Fibroblast of mammary gland (primary cell): ENCODE results near the gene KRT72.

Source experiments
- DNase-seq: peaks from one replicate; pipeline ENCODE4 v3.0.0-alpha.2; 2010; ENCODE audit warnings: low read depth
- H3K4me3 ChIP-seq: 2 replicates; pipeline ENCODE4 v1.5.1; 2011; ENCODE audit warnings: low read depth, mild to moderate bottlenecking, low read length, moderate library complexity; ENCODE audit not compliant: control insufficient read depth
- TF ChIP-seq, protein P1 (sequence below): conservative IDR thresholded peaks from 2 replicates; pipeline ENCODE4 v1.5.1; 2011; ENCODE audit warnings: low read depth, low read length, inconsistent platforms; ENCODE audit not compliant: control insufficient read depth, insufficient read depth

The KRT72 gene

DNA sequence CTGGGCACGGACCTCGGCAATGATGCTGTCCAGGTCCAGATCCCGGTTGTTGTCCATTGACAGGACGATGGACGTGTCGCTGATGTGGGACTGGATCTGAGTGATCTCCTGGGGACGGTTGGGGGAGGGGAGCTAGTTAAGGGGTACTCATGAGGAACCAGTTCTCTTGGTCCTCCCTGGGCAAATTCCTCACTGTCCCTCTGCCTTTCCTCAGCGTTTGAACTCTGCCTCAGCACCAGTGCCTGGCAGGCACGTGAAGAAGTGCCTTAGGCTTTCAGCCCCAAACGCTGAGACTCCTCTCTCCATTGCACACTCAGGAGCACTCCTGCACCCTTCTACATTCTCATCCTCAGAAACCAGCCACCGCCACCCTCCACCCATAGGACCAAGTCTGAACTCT, 9.7 kb downstream of the KRT72 start:
- TF ChIP-seq, protein P1, sequence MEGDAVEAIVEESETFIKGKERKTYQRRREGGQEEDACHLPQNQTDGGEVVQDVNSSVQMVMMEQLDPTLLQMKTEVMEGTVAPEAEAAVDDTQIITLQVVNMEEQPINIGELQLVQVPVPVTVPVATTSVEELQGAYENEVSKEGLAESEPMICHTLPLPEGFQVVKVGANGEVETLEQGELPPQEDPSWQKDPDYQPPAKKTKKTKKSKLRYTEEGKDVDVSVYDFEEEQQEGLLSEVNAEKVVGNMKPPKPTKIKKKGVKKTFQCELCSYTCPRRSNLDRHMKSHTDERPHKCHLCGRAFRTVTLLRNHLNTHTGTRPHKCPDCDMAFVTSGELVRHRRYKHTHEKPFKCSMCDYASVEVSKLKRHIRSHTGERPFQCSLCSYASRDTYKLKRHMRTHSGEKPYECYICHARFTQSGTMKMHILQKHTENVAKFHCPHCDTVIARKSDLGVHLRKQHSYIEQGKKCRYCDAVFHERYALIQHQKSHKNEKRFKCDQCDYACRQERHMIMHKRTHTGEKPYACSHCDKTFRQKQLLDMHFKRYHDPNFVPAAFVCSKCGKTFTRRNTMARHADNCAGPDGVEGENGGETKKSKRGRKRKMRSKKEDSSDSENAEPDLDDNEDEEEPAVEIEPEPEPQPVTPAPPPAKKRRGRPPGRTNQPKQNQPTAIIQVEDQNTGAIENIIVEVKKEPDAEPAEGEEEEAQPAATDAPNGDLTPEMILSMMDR, result no peak
- H3K4me3 ChIP-seq, result no peak overlapping the region
- DNase-seq, result no peak

DNA sequence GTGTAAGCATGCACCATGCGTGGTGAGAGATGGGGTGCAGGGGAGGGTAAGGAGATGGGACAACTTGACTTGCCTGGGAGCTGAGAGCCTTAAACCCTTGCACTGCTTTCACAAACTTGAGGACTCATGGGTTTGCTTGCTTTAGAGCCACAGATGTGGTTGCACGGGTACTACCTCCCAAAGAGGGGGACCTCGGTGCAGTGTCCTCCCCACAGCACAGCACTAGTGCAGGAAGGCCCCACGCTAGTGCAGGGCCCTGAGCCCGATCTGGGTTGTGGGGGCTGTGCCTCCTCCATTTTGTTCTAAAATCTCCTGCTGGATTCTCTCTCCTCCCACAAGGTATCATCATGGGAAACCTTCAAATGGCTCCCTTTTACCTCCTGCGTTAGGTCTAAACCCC, 11.2 kb downstream of the KRT72 start:
- no peak for DNase-seq
- H3K4me3 ChIP-seq, result no peak overlapping the region
- TF ChIP-seq, protein P1, result no peak

DNA sequence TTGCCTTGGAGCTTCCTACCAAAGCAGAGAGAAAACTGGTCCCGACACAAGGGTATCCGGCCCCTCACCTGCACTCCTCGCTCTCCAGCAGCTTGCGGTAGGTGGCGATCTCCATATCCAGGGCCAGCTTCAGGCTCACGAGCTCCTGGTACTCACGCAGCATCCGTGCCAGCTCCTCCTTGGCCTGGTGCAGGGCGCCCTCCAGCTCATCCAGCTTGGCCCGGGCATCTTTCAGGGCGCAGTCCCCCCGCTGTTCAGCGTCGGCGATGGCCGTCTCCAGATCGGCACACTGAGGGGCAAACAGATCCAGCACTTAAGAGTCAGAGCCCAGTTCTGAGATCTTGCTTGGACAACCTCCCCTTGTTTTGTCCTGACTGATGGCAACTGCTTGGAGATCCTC, 13.7 kb downstream of the KRT72 start:
- TF ChIP-seq, protein P1, result no peak
- DNase-seq, result no peak
- H3K4me3 ChIP-seq, result no peak overlapping the region

DNA sequence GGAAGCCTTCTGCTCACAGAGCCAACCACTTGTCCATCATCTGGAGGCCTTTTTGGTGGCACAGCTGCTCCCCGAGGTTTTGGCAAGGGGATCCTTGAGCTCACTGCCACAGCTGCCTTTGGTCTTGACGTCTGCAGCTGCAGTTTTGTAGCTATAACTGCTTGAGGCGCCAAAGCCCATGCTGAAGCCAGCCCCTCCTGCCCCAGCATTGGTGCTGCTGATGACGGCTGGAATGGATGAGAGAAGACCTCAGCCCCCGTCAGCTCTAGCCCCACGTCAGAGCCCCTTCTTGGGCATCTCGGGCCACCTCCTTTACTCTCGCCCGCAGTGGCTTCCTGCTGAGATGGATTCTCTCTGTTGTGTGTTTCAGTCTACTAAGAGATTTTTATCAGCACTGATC, 15.3 kb downstream of the KRT72 start:
- TF ChIP-seq, protein P1, result no peak
- DNase-seq, result no peak
- no peak overlapping the region for H3K4me3 ChIP-seq

DNA sequence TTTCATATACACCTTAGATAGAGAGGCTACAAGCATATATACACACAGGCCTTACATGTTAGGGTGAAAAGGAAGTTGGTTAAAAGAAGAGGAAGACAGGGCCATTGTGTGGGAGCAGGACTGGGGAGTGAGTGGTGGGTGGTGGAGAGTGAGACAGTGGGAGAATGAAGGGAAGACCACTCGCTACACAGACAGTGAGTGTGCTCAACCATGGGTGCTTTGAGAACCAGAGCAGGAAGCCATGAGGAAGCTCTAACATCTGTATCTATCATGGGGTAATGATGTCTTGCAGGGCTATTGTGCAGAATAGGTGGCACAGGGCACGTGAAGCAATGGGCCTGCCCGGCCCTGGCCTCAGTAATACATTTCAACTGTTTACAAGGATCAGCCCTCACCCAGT, 16.2 kb downstream of the KRT72 start:
- TF ChIP-seq, protein P1, result no peak
- DNase-seq, result no peak

DNA sequence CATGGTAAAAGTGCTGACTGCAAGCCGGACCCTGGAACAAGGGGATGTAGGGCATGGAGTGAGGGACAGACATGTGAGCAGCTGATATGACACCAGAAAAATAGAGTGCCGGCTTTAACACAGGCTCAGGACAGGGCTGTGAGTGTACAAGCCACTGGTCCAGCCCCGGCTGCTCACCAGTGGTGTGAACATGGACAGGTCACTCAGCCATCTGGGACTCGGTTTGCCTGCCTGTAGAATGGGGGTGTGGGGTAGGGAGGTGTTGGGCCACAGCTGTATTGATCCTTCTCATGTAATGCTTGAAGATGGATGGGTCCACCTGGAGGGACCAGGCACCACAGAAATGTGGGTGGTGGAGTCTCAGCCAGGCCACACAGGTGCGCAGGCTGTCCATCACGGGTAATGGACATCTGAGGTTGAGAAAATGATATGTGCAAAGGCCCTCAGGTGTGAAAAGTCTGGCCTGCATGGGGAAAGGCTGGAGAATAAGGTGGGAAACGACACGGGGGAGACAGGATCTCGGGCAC, 17.0 kb downstream of the KRT72 start:
- DNase-seq, result no peak
- TF ChIP-seq, protein P1, result no peak
- H3K4me3 ChIP-seq, result no peak overlapping the region

More for the DNA sequence above, 16.2 kb downstream of the KRT72 start:
- H3K4me3 ChIP-seq, result no peak overlapping the region

DNA sequence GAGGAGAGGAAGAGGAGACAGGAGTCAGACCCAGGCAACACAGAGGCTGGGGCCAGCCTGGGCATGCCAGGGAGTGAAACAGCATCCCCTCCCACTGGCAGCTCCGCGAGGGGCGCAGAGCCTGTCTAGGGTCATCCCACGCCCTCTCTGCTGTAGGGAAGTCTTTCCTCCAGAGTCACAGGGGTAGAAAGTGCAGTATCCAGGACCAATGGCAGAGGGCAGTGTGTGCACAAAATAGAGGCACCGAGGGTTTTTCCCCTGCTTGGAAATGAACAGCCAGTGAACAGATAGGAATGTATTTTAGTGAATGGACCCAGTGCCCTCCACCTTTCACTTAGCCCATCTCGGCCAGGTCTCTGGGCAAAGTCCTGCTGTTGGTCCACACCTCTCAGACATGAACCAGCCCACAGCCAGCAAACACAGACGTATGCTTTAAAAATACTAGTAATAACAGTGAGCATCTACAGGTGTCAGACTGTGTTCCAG, 18.2 kb downstream of the KRT72 start:
- peak; percentile 52 for DNase-seq
- TF ChIP-seq, protein P1, result peak; percentile 77
- no peak overlapping the region for H3K4me3 ChIP-seq
